Fibroblast of villous mesenchyme (primary cell): ENCODE measurements around the gene CEACAM4. TPM values are rescaled to one million over a fixed set of nuclear protein-coding genes. Genes with fewer than 3 reads are reported as not detected.

ENCODE experiments used
- DNase-seq: peaks from one replicate; pipeline ENCODE4 v3.0.0-alpha.2; 2010; ENCODE audit warnings: low read depth
- H3K4me3 ChIP-seq: 2 replicates; pipeline ENCODE4 v1.5.1; 2011; ENCODE audit warnings: low read depth, mild to moderate bottlenecking, low read length
- total RNA-seq: library from RNA; depleted of rRNA; stranded (reverse); fragments of >200 nt; gene quantifications from 2 replicates; pipeline ENCODE4 v1.2.3, GENCODE V29; 2012
- TF ChIP-seq, protein P1 (sequence below): IDR thresholded peaks from 2 replicates; pipeline ENCODE4 v1.5.1; 2012; ENCODE audit warnings: low read depth, mild to moderate bottlenecking, low read length; ENCODE audit not compliant: insufficient read depth

The CEACAM4 gene
- total RNA-seq, 1 donor: not detected

DNA sequence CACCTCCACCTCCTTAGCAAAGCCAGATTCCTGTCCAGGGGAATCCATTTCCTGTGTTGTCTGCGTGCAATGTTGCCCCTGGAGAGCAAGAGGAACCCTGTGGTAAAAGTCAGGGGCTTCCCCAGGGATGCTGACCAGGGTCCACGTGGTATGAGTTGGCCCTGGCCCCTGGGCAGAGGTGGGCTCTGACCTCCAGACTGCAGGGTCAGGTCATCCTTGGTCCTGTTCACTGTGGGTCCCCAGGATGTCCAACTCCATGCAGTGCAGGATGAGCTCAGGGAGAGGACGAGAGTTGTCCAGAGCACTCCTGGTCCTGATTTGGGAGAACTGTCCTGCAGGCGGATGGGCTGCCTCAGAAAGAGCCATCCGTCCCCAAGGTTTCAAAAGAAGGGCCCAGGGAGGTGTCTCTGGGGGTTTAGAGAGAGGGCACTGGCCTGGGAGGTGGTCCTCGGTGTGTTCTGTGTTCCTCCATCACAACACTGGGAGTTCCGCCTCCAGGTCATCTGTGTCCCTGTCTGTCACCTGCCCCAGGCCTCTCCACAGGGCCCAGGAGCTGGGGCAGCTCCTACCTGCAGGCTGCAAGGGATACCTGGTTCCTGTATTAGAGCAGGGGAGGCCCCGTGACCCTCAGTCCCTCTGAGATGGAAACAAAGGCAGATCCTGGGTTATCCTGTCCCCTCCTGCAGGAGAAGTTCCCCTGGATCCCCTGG, 1.2 kb upstream of the CEACAM4 start:
- H3K4me3 ChIP-seq: no peak overlapping the region
- no peak for DNase-seq
- TF ChIP-seq, protein P1, sequence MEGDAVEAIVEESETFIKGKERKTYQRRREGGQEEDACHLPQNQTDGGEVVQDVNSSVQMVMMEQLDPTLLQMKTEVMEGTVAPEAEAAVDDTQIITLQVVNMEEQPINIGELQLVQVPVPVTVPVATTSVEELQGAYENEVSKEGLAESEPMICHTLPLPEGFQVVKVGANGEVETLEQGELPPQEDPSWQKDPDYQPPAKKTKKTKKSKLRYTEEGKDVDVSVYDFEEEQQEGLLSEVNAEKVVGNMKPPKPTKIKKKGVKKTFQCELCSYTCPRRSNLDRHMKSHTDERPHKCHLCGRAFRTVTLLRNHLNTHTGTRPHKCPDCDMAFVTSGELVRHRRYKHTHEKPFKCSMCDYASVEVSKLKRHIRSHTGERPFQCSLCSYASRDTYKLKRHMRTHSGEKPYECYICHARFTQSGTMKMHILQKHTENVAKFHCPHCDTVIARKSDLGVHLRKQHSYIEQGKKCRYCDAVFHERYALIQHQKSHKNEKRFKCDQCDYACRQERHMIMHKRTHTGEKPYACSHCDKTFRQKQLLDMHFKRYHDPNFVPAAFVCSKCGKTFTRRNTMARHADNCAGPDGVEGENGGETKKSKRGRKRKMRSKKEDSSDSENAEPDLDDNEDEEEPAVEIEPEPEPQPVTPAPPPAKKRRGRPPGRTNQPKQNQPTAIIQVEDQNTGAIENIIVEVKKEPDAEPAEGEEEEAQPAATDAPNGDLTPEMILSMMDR: no peak

DNA sequence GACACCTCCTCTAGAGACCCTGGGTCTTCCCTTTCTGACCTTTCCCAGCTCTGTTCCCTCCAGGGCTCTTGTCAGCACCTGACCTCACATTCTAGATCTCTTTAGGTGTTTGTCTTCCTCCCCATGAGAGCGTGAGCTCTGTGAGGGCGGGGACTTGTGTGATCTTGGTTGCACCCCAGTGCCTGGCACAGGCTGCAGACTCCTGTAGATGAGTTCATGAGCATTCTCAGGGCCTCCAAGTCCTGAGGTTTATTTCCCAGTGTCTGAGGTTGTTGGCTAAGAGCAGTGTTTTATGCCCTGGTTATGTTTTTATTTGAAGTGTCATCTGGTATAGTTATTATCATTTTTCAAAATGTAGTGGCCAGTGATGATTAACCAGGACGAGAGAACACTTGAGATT, 596 bp downstream of the CEACAM4 start:
- no peak overlapping the region for H3K4me3 ChIP-seq
- DNase-seq: no peak
- TF ChIP-seq, protein P1: no peak

DNA sequence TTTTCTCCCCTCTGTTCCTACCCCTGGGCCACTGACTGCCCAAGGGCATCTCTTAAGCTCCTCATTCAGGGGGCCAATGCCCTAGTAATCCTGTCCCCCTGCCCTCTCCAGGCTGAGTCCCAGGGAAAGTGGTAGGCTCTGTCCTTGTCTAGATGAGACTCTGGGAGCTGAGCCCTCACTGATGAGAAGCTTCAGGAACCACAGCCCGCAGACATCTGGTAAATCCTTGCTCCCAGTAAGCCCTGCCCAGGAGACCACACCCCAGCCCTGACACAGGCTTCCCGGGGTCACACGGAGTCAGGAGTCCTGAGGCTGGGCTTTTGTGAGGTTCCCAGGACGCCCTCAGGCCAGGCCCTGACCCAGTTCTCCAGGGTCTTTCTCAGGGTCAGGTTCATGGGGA, 1.9 kb downstream of the CEACAM4 start:
- no peak for DNase-seq
- H3K4me3 ChIP-seq: no peak overlapping the region
- TF ChIP-seq, protein P1: no peak

DNA sequence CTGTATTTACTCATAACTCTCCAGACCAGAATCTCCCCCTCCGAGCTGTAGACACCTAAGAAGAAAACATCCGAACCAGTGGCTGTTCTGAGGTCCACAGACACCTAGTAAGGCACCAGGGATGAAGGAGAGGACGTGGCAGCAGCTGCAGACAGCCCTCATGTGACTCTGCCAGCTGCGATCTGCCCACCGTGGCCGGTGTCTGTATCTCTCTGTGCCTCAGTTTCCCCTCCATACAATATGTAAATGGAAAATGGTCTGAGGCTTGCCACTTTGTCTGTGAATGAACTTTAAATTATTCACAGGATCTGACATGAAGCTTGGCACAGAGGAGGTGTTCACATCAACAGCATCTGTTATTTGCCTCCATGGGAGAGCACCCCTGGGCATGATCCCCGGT, 2.4 kb downstream of the CEACAM4 start:
- H3K4me3 ChIP-seq: no peak overlapping the region
- TF ChIP-seq, protein P1: no peak
- no peak for DNase-seq

DNA sequence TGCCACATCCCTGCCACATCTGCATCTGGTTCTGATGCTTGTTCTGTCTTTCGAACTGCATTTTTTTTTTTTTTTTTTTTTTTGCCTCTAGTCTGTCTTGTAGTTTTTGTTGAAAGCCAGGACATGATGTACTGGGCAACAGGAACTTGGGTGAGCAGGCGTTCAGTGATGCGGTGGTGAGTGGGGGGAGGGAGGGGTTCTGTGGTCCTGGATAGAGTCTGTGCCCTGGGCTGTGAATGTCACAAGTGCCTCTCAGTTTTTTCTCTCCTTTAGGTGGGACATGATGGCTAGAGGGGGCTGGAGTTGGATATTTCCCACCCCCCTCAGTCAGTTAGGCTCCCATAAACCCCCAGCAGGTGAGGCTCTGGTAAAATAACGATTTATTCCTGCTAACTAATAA, 3.5 kb downstream of the CEACAM4 start:
- no peak for DNase-seq

DNA sequence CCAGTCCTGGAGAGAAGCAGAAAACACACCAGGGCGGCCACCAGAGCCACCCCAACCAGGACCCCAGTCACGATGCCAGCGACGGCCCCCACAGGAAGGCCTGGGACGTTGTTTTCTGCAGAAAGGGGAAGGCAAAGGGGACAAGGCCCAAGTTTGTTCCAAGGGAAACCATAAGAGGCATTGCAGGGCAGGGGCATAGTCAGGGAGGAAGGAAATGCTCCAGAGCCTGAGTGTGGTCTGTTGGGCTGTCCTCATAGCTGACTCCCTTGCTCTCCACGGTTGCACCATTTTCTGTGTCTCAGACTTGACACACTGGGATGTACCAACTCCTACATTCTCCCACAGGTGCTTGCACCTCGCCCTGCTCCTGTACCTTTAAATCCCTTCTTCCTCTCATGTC, 5.2 kb downstream of the CEACAM4 start:
- TF ChIP-seq, protein P1: no peak
- H3K4me3 ChIP-seq: no peak overlapping the region
- no peak for DNase-seq

More for the DNA sequence above, 3.5 kb downstream of the CEACAM4 start:
- no peak overlapping the region for H3K4me3 ChIP-seq
- TF ChIP-seq, protein P1: no peak

DNA sequence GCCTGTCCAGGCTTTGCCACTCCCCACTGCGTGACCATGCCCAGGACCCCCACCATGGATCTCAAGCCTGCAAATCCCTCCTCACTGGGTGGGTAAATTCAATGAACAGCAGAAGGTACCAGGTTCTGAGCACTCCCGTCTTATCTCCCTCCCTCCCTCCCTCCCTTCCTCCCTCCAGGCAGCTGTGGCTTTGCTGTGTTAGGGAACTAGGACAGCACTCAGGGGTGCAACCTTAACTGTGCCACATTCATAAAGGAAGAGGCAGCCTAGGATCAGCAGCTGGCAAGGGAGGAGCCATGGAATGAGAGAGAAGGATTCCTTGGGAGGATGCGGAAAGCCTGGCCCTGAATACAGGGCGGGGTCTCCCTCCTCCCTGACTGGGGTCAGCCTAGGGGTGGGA, 5.6 kb downstream of the CEACAM4 start:
- no peak overlapping the region for H3K4me3 ChIP-seq
- no peak for DNase-seq
- TF ChIP-seq, protein P1: no peak
